ENCODE measurements around the gene SMARCC1. TPM values are rescaled to one million over a fixed set of nuclear protein-coding genes. Genes with fewer than 3 reads are reported as not detected.
"Not testable (repeated sequence)": the region's sequence is repeated elsewhere in the genome, so short reads cannot be mapped to it uniquely, and the experiment has no call there.

Gene SMARCC1
- total RNA-seq, 6 donors from 2014 or later: 33.1 to 58.2 (median 49.4) TPM

GRCh38 chr3:47772047-47772446, 9.6 kb downstream of the SMARCC1 start:
- Histone ChIP-seq H3K9me3 (no peaks in the 10 kb centered on the region), H3K27me3 (no peaks in the 10 kb centered on the region), H3K36me3 (peaks cover 4 to 27% (median 14%) of the 10 kb centered on the region in 4 donors), H3K27ac (no peak overlapping the region), H3K4me3 (no peak overlapping the region), H3K4me1 (no peaks in the 10 kb centered on the region)
- ATAC-seq (ENCODE audit: low FRiP score in 2 of 2) (no peak), DNase-seq (no peak)
- TF ChIP-seq POLR2A (IDR thresholded peaks at IDR 0.05) (no peak), POLR2AphosphoS5 (IDR thresholded peaks at IDR 0.05) (no peak), EP300 (IDR thresholded peaks at IDR 0.05) (no peak), CTCF (IDR thresholded peaks at IDR 0.05) (no peak)
- 96 to 97% methylated on average over 8 of the region's 8 CpGs for WGBS, 2 donors

GRCh38 chr3:47766186-47766585, 15.5 kb downstream of the SMARCC1 start:
- Histone ChIP-seq H3K27ac (no peak overlapping the region), H3K4me3 (no peak overlapping the region), H3K4me1 (no peaks in the 10 kb centered on the region), H3K36me3 (peaks cover 0 to 42% (median 6%) of the 10 kb centered on the region in 4 donors), H3K9me3 (no peaks in the 10 kb centered on the region), H3K27me3 (no peaks in the 10 kb centered on the region)
- TF ChIP-seq POLR2A (IDR thresholded peaks at IDR 0.05) (no peak), POLR2AphosphoS5 (IDR thresholded peaks at IDR 0.05) (no peak), EP300 (IDR thresholded peaks at IDR 0.05) (no peak), CTCF (IDR thresholded peaks at IDR 0.05) (no peak)
- no peak for DNase-seq
- ATAC-seq (ENCODE audit: low FRiP score in 2 of 2): no peak
- WGBS, 2 donors: 92 to 94% methylated on average over 4 of the region's 4 CpGs

- ATAC-seq (ENCODE audit: low FRiP score in 2 of 2): no peak
- Histone ChIP-seq H3K9me3 (no peaks in the 10 kb centered on the region), H3K27ac (no peak overlapping the region), H3K27me3 (no peaks in the 10 kb centered on the region), H3K36me3 (peaks cover 0 to 35% (median 3%) of the 10 kb centered on the region in 4 donors), H3K4me3 (no peak overlapping the region), H3K4me1 (no peaks in the 10 kb centered on the region)
- no peak for DNase-seq
- WGBS, 2 donors: 55 to 72% methylated on average over 4 of the region's 4 CpGs
- TF ChIP-seq POLR2A (IDR thresholded peaks at IDR 0.05) (no peak), POLR2AphosphoS5 (IDR thresholded peaks at IDR 0.05) (no peak), EP300 (IDR thresholded peaks at IDR 0.05) (no peak), CTCF (IDR thresholded peaks at IDR 0.05) (no peak)
Observed at GRCh38 chr3:47762233-47762632, 19.5 kb downstream of the SMARCC1 start.

GRCh38 chr3:47761046-47761445, 20.6 kb downstream of the SMARCC1 start:
- Histone ChIP-seq H3K4me1 (no peaks in the 10 kb centered on the region), H3K4me3 (no peak overlapping the region), H3K9me3 (no peaks in the 10 kb centered on the region), H3K27me3 (no peaks in the 10 kb centered on the region), H3K27ac (no peak overlapping the region), H3K36me3 (peaks cover 0 to 35% (median 3%) of the 10 kb centered on the region in 4 donors)
- 91 to 96% methylated on average over 4 of the region's 4 CpGs for WGBS, 2 donors
- TF ChIP-seq POLR2A (IDR thresholded peaks at IDR 0.05): no peak
- TF ChIP-seq CTCF (IDR thresholded peaks at IDR 0.05): no peak
- no peak for TF ChIP-seq POLR2AphosphoS5 (IDR thresholded peaks at IDR 0.05)
- ATAC-seq (ENCODE audit: low FRiP score in 2 of 2) (no peak), DNase-seq (no peak)

GRCh38 chr3:47760207-47760606, 21.5 kb downstream of the SMARCC1 start:
- WGBS, 2 donors: 95 to 96% methylated on average over 4 of the region's 4 CpGs
- not testable (repeated sequence) for ATAC-seq (ENCODE audit: low FRiP score in 2 of 2)

More at GRCh38 chr3:47760207-47760606, 21.5 kb downstream of the SMARCC1 start:
- H3K4me3 ChIP-seq, H3K9me3 ChIP-seq, H3K27me3 ChIP-seq, H3K27ac ChIP-seq, DNase-seq, H3K4me1 ChIP-seq: not testable (repeated sequence)
- H3K36me3 ChIP-seq: peaks cover 0 to 27% (median 3%) of the 10 kb centered on the region in 4 donors

Measured in upper lobe of left lung (tissue), 6 donors.